Measurements from ENCODE around the gene ETHE1.
"Not testable (repeated sequence)": the region's sequence is repeated elsewhere in the genome, so short reads cannot be mapped to it uniquely, and the experiment has no call there.

Gene ETHE1

GRCh38 chr19:43524922-43525835 lies 1.8 kb downstream of the ETHE1 start:
- TF ChIP-seq, protein P1, sequence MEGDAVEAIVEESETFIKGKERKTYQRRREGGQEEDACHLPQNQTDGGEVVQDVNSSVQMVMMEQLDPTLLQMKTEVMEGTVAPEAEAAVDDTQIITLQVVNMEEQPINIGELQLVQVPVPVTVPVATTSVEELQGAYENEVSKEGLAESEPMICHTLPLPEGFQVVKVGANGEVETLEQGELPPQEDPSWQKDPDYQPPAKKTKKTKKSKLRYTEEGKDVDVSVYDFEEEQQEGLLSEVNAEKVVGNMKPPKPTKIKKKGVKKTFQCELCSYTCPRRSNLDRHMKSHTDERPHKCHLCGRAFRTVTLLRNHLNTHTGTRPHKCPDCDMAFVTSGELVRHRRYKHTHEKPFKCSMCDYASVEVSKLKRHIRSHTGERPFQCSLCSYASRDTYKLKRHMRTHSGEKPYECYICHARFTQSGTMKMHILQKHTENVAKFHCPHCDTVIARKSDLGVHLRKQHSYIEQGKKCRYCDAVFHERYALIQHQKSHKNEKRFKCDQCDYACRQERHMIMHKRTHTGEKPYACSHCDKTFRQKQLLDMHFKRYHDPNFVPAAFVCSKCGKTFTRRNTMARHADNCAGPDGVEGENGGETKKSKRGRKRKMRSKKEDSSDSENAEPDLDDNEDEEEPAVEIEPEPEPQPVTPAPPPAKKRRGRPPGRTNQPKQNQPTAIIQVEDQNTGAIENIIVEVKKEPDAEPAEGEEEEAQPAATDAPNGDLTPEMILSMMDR (IDR thresholded peaks at IDR 0.05; ENCODE audit: low read length, missing control alignments): no peak
- peak; percentile 64 for DNase-seq (ENCODE audit: low read depth)
- H3K4me3 ChIP-seq (replicated peaks; ENCODE audit: low read depth, low read length): peak overlapping the region; percentile 86

GRCh38 chr19:43523696-43524095 lies 3.3 kb downstream of the ETHE1 start:
- H3K4me3 ChIP-seq (replicated peaks; ENCODE audit: low read depth, low read length); DNase-seq (ENCODE audit: low read depth): not testable (repeated sequence)

GRCh38 chr19:43522929-43523328 lies 4.1 kb downstream of the ETHE1 start:
- H3K4me3 ChIP-seq (replicated peaks; ENCODE audit: low read depth, low read length): no peak overlapping the region
- no peak for DNase-seq (ENCODE audit: low read depth)
- TF ChIP-seq, protein P1 (IDR thresholded peaks at IDR 0.05; ENCODE audit: low read length, missing control alignments): no peak

DNA sequence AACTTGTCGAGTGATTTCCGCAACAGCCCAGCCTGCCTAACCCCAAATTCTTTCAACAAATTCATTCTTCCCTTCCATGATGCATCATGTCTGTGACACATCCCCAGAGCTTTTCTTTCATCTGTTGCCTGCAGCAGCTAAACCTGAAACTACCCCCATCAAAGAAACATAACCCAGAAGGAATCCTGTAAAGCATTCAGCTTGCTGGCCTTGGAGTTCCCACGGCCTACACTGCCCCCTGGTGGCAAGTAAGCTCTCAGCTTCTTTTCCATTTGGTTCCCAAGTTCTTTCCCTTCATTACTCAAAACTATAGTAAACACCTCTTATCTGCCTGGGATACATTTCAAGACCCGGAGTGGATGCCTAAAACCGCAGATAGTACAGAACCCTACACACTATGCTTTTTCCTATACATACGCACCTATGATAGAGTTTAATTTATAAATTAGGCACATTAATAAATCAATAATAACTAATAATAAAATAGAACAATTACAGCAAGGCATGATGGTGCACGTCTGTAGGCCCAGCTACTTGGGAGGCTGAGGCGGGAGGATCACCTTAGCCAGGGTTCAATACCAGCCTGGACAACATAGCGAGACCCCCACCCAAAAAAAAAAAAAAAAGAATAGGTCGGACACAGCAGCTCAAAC lies 7.4 kb downstream of the ETHE1 start:
- TF ChIP-seq, protein P1 (IDR thresholded peaks at IDR 0.05; ENCODE audit: low read length, missing control alignments): peak; percentile 91
- H3K4me3 ChIP-seq (replicated peaks; ENCODE audit: low read depth, low read length): no peak overlapping the region
- peak; percentile 92 for DNase-seq (ENCODE audit: low read depth)

DNA sequence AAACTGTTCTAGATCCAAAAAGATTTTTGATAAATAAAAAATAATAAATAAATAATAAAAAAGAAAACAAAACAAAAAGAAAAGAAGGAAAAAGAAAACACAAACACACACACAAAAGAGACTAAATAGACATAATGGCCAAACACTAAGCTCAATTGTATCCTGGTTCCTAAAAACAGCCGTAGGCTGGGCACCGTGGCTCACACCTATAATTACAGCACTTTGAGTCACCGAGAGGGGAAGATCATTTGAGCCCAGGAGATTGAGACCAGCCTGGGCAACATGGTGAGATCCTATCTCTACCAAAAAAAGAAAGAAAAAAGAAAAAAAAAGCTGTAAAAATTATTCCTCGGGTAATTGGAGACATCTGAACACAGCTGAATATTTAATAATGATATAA lies 8.9 kb downstream of the ETHE1 start:
- TF ChIP-seq, protein P1 (IDR thresholded peaks at IDR 0.05; ENCODE audit: low read length, missing control alignments): no peak
- DNase-seq (ENCODE audit: low read depth): no peak
- no peak overlapping the region for H3K4me3 ChIP-seq (replicated peaks; ENCODE audit: low read depth, low read length)

DNA sequence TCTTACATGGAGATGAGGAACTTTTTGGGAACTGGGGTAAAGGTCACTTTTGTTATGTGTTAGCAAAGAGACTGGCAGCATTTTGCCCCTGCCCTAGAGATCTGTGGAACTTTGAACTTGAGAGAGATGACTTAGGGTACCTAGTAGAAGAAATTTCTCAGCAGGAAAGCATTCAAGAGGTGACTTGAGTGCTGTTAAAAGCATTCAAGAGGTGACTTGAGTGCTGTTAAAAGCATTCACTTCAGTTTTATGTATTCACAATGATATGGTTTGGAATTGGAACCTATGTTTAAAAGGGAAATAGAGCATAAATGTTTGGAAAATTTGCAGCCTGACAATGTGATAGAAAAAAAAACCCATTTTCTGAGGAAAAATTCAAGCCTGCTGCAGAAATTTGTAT lies 14.6 kb downstream of the ETHE1 start:
- DNase-seq (ENCODE audit: low read depth); H3K4me3 ChIP-seq (replicated peaks; ENCODE audit: low read depth, low read length): not testable (repeated sequence)

DNA sequence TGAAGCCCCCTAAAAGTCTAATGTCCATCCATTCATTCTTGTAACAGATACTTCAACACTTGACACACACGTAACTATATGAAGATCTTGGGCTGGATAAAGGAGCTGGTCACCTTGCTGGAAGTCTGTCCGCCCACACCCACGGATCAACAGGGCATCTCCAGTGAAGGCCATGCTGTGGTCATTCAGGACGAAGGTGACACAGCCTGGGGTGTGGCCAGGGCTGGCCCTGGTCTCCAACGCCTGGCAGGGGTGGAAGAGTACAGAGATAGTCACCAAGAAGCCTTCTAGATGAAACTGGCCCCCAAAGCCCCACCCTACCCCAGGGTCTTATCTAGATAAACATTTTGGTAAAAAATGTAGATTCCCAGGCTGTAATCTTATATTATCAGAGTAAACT lies 15.7 kb downstream of the ETHE1 start:
- DNase-seq (ENCODE audit: low read depth): no peak
- TF ChIP-seq, protein P1 (IDR thresholded peaks at IDR 0.05; ENCODE audit: low read length, missing control alignments): no peak
- no peak overlapping the region for H3K4me3 ChIP-seq (replicated peaks; ENCODE audit: low read depth, low read length)

DNA sequence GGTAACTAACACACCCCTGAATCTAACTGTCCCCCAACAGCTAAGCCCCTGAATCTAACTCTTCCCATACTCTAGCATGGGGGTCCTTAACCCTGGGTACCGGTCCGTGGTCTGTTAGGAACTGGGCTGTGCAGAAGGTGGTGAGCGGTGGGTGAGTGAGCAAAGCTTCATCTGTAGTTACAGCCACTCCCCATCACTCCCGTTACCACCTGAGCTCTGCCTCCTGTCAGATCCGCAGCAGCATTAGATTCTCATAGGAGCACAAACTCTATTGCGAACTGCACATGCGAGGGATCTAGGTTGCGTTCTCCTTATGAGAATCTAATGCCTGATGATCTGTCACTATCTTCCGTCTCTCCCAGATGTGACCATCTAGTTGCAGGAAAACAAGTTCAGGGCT lies 16.3 kb downstream of the ETHE1 start:
- H3K4me3 ChIP-seq (replicated peaks; ENCODE audit: low read depth, low read length): no peak overlapping the region
- DNase-seq (ENCODE audit: low read depth): no peak
- TF ChIP-seq, protein P1 (IDR thresholded peaks at IDR 0.05; ENCODE audit: low read length, missing control alignments): no peak

Data from fibroblast of pulmonary artery (primary cell).